Measurements from ENCODE around the gene WNT5A. TPM values are rescaled to one million over a fixed set of nuclear protein-coding genes. Genes with fewer than 3 reads are reported as not detected.

Gene WNT5A
- polyA plus RNA-seq, 1 donor (not counting 4 experiments of a cell fraction or from before 2014, with no cell fraction given), result 9.4 TPM

DNA sequence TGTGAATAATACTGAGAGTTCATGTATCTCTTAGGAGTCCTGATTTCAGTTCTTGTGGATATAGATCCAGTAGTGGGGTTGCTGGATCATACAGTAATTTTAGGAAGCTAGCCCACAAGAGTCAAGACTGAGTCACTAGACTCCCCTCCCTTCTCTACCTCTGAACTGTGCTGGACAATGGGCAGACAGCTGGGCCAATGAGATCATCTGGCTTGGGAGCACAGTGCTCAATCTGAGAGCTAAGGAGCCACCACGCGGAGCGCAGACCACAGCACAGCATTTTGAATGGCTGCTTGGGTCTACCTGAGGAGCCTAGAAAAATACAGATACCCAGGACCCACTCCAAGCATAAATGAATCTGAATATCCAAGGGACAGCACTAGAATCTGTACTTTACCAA lies 32.5 kb downstream of the WNT5A start:
- DNase-seq (ENCODE audit: low read depth, low spot score), result no peak
- dilution Hi-C loops (cut with MboI; ENCODE audit: extremely low pct_ligation_motif_present, low sequenced_read_pairs), result no loop called here
- H3K4me2 ChIP-seq (ENCODE audit: control insufficient read depth, extremely low read depth, insufficient read depth, low read depth, low read length), result no peak overlapping the region
- no peaks in the 10 kb centered on the region for H3K9me3 ChIP-seq (ENCODE audit: control insufficient read depth, low read depth, low read length)
- no peaks in the 10 kb centered on the region for H3K9me1 ChIP-seq (ENCODE audit: control insufficient read depth, extremely low read depth, insufficient read depth, low read length)
- no peaks in the 10 kb centered on the region for H3K79me2 ChIP-seq (ENCODE audit: control insufficient read depth, insufficient read depth, low read length)
- no peak for FAIRE-seq
- H2AFZ ChIP-seq (ENCODE audit: control insufficient read depth, low read length), result no peak overlapping the region
- no peak overlapping the region for H3K9ac ChIP-seq (ENCODE audit: control insufficient read depth, extremely low read depth, insufficient read depth, low read length)
- no peak overlapping the region for H3K4me3 ChIP-seq (ENCODE audit: control insufficient read depth in 2 of 3, extremely low read depth in 1 of 3, insufficient read depth in 2 of 3, low read depth in 1 of 3, low read length in 3 of 3)
- H4K20me1 ChIP-seq (ENCODE audit: control insufficient read depth, extremely low read depth, insufficient read depth, low read length), result no peaks in the 10 kb centered on the region
- H3K27me3 ChIP-seq (ENCODE audit: control insufficient read depth, extremely low read depth, insufficient read depth, low read length), result no peaks in the 10 kb centered on the region
- H3K36me3 ChIP-seq (ENCODE audit: control insufficient read depth in 2 of 2, extremely low read depth in 1 of 2, insufficient read depth in 2 of 2, low read length in 2 of 2), result no peaks in the 10 kb centered on the region
- H3K27ac ChIP-seq (ENCODE audit: control insufficient read depth, insufficient read depth, low read length), result no peak overlapping the region
- TF ChIP-seq EZH2 (IDR thresholded peaks at IDR 0.05; ENCODE audit: low read length), result no peak
- TF ChIP-seq, protein P1, sequence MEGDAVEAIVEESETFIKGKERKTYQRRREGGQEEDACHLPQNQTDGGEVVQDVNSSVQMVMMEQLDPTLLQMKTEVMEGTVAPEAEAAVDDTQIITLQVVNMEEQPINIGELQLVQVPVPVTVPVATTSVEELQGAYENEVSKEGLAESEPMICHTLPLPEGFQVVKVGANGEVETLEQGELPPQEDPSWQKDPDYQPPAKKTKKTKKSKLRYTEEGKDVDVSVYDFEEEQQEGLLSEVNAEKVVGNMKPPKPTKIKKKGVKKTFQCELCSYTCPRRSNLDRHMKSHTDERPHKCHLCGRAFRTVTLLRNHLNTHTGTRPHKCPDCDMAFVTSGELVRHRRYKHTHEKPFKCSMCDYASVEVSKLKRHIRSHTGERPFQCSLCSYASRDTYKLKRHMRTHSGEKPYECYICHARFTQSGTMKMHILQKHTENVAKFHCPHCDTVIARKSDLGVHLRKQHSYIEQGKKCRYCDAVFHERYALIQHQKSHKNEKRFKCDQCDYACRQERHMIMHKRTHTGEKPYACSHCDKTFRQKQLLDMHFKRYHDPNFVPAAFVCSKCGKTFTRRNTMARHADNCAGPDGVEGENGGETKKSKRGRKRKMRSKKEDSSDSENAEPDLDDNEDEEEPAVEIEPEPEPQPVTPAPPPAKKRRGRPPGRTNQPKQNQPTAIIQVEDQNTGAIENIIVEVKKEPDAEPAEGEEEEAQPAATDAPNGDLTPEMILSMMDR (optimal IDR thresholded peaks at IDR 0.05 in 1 of 3, IDR thresholded peaks at IDR 0.05 in 1 of 3, conservative IDR thresholded peaks at IDR 0.05 in 1 of 3; ENCODE audit: extremely low read depth in 1 of 3, insufficient read depth in 2 of 3, low read length in 3 of 3), result no peak
- no peaks in the 10 kb centered on the region for H3K4me1 ChIP-seq (ENCODE audit: control insufficient read depth, extremely low read depth, insufficient read depth, low read length)

DNA sequence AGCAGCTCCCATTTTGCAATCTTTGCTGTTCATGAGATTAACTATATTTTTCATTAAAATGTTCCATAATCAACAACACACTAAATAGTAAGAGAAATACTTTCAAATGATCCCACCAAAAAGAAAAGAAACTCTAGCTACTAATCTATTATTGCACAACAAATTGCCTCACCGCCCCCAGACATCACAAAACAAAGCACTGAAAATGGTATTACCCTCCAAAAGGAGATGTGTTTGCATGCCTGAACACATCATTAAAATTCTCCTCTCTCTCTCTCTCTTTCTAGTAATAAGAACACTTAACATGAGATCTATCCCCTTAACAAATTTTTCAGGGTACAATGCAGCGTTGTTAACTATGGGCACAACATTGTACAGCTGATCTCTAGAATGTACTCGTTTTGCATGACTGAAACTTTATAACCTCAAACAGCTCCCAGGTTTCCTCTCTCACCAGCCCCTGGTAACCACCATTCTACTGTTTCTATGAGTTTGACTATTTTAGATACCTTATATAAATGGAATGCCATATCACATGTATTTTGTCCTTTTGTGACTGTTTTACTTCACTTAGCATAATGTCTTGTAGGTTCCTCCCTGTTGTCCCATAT lies 33.1 kb downstream of the WNT5A start:
- FAIRE-seq (no peak), DNase-seq (ENCODE audit: low read depth, low spot score) (no peak)
- TF ChIP-seq, protein P1 (optimal IDR thresholded peaks at IDR 0.05 in 1 of 3, IDR thresholded peaks at IDR 0.05 in 1 of 3, conservative IDR thresholded peaks at IDR 0.05 in 1 of 3; ENCODE audit: extremely low read depth in 1 of 3, insufficient read depth in 2 of 3, low read length in 3 of 3), result no peak
- TF ChIP-seq EZH2 (IDR thresholded peaks at IDR 0.05; ENCODE audit: low read length), result no peak
- H3K9me1 ChIP-seq (ENCODE audit: control insufficient read depth, extremely low read depth, insufficient read depth, low read length), result no peaks in the 10 kb centered on the region
- dilution Hi-C loops (cut with MboI; ENCODE audit: extremely low pct_ligation_motif_present, low sequenced_read_pairs), result no loop called here
- no peak overlapping the region for H3K4me2 ChIP-seq (ENCODE audit: control insufficient read depth, extremely low read depth, insufficient read depth, low read depth, low read length)
- H2AFZ ChIP-seq (ENCODE audit: control insufficient read depth, low read length), result no peak overlapping the region
- no peaks in the 10 kb centered on the region for H4K20me1 ChIP-seq (ENCODE audit: control insufficient read depth, extremely low read depth, insufficient read depth, low read length)
- no peaks in the 10 kb centered on the region for H3K4me1 ChIP-seq (ENCODE audit: control insufficient read depth, extremely low read depth, insufficient read depth, low read length)
- H3K9me3 ChIP-seq (ENCODE audit: control insufficient read depth, low read depth, low read length), result no peaks in the 10 kb centered on the region
- no peak overlapping the region for H3K4me3 ChIP-seq (ENCODE audit: control insufficient read depth in 2 of 3, extremely low read depth in 1 of 3, insufficient read depth in 2 of 3, low read depth in 1 of 3, low read length in 3 of 3)
- no peaks in the 10 kb centered on the region for H3K36me3 ChIP-seq (ENCODE audit: control insufficient read depth in 2 of 2, extremely low read depth in 1 of 2, insufficient read depth in 2 of 2, low read length in 2 of 2)
- no peaks in the 10 kb centered on the region for H3K79me2 ChIP-seq (ENCODE audit: control insufficient read depth, insufficient read depth, low read length)
- H3K27me3 ChIP-seq (ENCODE audit: control insufficient read depth, extremely low read depth, insufficient read depth, low read length), result no peaks in the 10 kb centered on the region
- no peak overlapping the region for H3K27ac ChIP-seq (ENCODE audit: control insufficient read depth, insufficient read depth, low read length)
- no peak overlapping the region for H3K9ac ChIP-seq (ENCODE audit: control insufficient read depth, extremely low read depth, insufficient read depth, low read length)
